ENCODE results near the gene HOXD13.

DNA sequence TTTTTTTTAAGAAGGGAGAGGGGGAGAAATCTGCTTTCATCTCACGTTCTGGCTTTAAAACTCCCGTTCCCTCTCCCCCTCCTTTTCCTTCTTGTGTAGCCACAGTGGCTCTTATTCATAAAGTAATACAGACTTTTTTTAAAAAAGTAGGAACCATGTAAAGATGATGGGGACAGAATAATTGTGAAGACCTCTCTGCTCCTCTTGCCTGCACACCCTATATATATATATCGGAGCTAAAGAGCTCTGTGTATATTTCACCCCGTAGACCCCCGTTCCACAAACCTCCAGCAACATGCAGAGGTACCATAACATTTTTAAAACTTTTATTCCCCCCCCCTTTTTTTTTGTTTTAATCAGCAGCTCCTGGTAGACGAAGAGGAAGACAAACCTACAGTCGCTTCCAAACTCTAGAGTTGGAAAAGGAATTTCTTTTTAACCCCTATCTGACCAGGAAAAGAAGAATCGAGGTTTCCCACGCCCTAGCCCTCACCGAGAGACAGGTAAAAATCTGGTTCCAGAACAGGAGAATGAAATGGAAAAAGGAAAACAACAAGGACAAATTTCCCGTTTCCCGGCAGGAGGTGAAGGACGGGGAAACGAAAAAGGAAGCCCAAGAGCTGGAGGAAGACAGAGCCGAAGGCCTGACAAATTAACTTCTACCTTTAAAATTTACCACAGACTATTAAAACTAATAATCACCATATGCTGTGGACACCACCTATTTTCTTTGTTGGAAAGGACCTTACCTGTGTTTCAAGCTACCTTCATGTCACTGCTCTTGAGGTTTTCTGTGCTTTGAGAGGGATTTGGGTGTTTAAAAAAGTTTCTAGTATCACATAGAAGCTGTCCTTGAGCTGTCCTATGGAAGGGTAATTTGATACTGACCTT is 38.7 kb downstream of the HOXD13 start:
- TF ChIP-seq POLR2A (IDR thresholded peaks at IDR 0.05) (no peak), POLR2AphosphoS5 (IDR thresholded peaks at IDR 0.05) (no peak), EP300 (IDR thresholded peaks at IDR 0.05; ENCODE audit: low read depth) (no peak)
- TF ChIP-seq, protein P1, sequence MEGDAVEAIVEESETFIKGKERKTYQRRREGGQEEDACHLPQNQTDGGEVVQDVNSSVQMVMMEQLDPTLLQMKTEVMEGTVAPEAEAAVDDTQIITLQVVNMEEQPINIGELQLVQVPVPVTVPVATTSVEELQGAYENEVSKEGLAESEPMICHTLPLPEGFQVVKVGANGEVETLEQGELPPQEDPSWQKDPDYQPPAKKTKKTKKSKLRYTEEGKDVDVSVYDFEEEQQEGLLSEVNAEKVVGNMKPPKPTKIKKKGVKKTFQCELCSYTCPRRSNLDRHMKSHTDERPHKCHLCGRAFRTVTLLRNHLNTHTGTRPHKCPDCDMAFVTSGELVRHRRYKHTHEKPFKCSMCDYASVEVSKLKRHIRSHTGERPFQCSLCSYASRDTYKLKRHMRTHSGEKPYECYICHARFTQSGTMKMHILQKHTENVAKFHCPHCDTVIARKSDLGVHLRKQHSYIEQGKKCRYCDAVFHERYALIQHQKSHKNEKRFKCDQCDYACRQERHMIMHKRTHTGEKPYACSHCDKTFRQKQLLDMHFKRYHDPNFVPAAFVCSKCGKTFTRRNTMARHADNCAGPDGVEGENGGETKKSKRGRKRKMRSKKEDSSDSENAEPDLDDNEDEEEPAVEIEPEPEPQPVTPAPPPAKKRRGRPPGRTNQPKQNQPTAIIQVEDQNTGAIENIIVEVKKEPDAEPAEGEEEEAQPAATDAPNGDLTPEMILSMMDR (IDR thresholded peaks at IDR 0.05): no peak
